Activated gamma-delta T cell treated with anti-CD3 and anti-CD28 coated beads, Interleukin-2, amount 50 U/mL, for 16 hours (primary cell): ENCODE data around the gene TSPAN9.
A peak's percentile ranks its signal among the peaks of the same experiment; 100 is the strongest.

Experiments
- DNase-seq: peaks from one replicate; pipeline ENCODE4 v3.0.0-alpha.2; 2020; ENCODE audit warnings: low read depth

TSPAN9 gene

DNA sequence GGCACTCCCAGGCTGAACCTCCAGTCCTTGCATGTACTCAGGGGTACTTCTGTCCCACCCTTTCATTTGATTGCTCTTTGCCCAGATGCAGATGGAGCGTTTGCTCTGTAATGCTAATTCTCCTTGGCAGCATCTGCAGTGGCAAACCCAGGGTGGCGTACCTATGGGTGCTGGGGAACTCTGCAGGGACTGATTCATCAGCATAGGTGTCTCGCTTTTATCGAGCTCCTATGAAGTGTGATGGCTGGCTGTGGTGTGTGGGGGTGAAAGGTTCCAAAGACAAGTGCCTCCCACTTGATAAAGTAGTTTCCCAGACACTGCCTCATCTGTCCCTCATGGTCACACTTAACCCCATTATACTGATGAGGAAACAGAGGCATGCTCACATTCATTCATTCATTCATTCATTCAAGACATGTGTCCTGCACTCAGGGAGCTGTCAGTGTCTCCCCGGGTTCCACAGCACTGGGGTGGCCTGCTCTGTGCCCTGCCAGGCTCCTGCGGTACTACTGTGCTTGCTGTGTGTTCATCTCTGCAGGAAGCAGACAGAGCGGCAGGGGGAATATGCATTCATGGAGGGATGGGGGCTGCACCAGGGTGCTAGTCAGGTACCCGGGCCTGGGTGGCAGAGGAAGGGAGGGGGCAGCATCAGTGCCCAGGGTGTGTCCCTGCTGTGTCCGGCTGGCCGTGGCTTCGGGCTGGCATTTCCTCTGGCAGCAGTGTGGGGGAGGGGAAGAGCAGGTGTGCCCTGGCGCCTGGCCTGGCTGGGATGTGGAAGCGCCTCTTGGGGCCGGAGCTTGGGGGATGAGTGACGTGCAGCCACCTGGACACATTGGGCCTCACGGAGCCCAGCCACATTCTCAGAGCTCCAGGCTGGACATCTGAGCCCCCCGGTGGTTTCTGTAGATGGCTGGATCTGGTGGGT lies 110.9 kb downstream of the TSPAN9 start:
- DNase-seq: no peak

DNA sequence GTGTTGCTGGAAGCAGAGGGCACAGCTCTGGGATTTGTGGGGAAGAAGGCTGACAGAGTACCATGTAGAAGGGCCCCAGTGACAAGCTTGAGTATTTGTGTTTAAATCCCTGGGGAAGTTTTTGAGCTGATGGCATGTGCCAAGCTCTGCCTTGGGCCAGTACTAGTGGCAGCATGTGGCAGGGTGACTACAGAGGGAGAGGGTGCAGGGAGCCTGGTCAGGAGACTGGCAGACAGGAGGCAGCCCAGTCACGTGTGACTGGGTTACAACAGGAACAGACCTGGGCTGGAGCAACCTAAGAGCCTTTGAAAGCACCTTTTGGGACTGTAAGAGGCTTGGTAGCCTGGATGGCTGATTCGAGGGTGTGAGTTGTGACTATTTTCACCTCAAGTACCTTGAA lies 112.1 kb downstream of the TSPAN9 start:
- DNase-seq: no peak

DNA sequence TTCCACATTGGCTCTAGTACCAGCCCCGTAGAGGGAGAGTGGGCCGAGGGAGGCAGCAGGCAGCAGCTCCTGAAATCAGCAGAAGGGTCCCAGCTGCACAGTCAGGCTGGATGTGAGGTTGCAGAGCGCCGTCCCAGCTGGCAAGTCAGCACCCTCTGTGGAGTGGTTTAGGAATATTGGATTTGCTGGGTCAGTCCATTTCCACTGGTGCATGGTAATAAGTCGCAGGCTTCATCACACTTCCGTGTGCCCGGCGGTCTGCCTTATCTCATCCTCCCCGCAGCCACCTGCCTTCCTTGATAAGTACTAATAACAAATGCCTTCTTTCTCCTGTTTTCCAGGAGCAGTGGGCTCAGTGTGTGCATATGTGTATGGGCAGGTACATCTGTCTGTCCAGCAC lies 112.9 kb downstream of the TSPAN9 start:
- DNase-seq: no peak

DNA sequence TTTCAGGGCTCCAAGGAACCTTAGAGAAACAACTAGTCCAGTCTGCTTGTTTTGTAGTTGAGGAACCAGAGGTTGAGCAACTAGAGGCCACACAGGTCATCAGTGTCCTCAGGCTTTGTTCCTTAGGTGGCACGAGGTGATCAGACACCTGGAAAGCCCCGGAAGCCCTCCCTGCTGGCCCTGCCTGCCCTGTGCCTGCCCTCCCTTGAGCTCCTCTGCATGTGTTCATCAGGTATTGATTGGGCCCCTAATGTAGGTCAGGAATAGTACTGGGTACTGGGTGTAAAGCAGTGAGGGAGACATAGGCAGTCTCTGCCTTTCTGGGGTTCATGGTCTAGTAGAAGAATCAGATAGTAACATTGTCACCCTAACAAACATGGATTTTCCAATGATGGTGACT lies 114.3 kb downstream of the TSPAN9 start:
- DNase-seq: no peak

DNA sequence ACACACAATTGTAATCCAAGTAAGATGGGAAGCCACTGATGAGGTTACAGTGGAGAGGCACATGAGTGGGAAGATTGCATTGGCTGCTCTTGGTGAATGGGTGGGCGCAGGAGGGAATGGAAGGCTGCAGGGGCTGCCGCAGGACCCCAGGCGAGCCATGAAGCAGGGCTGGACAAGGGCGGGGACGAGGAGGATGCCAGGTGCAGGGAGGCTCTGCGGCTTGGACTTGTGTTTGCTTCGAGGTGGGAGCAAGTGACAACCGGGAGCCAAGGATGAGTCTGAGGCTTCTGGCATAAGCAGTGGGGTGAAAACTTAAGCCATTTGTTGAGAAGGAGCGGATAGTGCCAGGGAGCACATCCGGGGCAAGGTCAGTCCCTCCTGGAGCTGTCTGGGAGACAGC lies 115.0 kb downstream of the TSPAN9 start:
- DNase-seq: no peak

DNA sequence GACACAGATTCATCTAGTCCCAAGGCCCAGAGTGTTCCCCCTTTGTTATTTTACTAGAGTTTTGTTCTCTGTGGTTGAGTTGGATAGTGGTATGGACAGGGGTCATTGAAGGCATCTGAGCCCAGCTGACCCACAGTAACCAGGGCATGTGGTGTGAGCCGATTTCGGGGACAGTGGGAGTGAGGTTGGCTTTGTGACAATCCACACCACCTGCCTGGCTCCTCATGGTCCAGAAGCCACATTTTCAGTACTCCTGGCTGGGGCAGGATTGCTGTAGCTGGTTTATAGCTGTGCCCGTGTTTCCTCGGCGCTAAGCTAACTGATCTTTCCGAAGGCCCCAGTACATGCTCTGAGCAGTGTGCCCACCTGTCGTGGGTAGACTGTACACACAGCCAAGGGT lies 116.0 kb downstream of the TSPAN9 start:
- no peak for DNase-seq

DNA sequence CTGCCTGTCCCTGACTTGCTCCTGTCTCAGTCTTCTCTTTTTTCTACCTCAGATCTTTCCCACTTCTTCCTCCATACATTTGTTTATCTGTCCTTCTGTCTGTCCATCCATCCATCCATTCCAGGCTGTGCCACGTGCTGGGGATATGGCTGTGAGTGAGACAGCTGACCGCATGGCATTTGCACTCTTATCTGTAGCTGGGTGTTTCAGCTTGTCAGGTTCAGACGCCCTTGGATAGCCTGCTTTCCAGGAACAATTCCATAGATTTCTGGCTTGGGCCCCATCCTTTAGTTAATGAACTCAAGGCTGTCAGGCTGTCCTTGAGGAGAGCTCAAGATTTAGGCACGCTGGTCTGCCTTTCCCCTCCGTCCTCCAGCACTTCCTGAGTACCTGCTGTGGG lies 116.6 kb downstream of the TSPAN9 start:
- no peak for DNase-seq

DNA sequence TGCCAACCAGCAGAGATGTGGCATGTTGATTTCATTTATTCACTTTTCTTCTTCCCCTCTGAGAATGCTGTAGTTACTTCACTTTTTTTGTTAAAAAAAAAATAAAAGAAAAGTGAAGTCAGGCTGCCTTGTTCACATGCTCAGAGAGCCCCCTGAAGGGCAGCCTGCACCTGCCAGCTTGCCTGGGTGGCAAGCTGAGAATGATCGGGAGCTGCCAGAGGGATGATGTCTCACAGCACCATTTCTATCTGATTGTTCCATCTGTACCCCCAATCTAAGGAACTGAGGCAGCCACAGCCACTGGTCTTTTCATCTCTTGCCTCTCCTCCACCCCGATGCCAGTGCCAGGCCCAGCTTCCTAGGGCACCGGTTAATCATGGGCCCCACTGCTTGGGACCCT lies 118.2 kb downstream of the TSPAN9 start:
- DNase-seq: no peak

DNA sequence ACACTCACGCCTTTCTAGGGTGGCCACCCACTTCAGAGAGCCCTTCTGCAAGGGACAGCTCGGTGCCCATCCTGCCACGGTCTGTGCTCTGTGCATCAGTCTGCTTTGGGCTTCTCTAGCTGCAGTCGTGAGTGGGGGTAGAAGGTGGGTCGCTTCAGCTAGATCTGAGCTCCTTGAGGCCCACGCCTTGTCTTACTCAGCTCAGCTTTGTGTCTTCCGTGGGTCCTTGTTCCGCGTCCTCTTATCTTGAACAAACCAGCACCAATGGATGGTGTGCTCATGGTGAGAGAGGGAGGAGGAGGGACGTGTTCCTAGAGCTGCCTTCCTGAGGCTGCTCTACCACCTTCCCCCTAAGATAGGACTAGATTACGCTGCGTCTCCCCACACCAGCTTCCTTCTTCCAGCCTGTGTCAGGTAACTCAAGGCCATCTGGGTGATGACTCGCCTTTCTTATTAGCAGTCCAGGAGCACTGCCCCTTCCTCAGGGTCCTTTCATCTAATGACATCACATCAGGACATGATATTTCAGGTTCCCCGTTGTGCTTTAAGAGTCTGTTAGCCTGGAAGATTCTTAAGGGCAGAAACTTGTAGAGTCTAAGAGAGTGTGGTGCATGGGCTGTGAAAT lies 118.8 kb downstream of the TSPAN9 start:
- DNase-seq: no peak

DNA sequence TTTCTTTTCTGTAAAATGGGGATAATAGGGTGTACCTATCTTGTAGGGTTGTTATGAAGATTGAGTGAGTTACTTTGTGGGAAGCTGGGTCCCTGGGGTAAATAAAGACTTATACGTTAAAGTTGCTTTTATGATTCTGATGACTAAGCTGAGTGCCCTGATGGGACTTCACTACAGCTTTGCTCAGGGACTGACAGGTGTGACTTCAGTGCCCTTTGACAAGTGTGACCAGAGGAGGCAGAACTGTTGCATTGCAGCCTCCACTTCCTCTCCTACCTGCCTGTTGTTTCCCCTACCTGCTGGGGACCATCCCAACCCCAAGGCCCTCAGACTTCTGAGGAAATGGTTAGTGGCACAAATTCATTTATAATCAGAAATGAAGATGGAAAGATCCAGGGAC lies 119.3 kb downstream of the TSPAN9 start:
- DNase-seq: no peak

DNA sequence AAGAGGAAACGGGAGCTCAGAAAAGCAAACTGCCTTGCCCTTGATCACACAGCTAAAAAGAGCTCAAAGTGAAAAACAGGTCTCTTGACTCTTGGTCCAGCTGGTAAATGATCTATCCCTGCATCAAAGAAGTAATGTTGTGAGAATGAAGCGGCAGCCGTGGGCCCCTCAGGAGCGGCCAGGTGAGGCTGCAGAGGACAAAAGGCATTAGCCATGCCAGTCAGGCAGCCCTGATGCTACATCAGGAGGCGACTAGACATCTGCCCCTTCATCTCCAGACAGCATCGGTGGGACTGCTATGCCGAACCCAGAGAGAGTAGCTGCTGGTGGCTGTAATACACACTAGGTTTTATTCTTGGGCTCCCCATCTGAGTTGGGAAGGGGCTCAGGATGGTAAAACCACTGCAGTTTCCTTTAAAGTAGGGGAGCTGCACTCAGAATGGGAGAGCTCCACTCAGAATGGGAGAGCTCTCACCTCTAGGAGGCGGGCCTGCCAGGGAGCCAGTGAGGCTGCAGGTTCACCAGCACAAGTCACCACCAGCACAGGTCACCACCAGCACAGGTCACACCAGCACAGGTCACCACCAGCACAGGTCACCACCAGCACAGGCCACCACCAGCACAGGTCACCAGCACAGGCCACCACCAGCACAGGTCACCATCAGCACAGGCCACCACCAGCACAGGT lies 120.1 kb downstream of the TSPAN9 start:
- no peak for DNase-seq

DNA sequence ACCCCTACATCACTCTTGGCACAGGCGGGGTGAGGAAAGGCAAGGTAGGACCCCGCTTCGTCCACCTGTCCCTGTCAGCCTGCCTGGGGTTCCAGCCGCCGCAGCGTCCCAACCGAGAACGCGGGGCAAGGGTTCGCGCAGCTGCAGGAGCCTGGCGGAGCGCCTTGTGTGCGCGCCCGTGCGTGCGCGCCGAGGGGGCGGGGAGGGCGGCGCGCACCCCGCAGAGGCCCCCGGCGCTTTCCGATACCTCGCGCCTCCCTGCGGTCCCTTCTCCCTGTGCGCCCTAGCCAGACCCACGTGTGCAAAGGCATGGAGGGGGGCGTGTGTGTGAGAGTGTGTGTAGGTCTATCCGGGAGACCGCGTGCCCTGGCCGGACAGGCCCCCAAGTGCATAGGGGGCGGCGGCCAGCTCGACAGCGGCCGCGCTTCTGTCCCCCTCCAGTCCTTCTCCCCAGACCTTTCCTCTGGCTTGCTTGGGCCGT lies 122.4 kb downstream of the TSPAN9 start:
- DNase-seq: no peak

DNA sequence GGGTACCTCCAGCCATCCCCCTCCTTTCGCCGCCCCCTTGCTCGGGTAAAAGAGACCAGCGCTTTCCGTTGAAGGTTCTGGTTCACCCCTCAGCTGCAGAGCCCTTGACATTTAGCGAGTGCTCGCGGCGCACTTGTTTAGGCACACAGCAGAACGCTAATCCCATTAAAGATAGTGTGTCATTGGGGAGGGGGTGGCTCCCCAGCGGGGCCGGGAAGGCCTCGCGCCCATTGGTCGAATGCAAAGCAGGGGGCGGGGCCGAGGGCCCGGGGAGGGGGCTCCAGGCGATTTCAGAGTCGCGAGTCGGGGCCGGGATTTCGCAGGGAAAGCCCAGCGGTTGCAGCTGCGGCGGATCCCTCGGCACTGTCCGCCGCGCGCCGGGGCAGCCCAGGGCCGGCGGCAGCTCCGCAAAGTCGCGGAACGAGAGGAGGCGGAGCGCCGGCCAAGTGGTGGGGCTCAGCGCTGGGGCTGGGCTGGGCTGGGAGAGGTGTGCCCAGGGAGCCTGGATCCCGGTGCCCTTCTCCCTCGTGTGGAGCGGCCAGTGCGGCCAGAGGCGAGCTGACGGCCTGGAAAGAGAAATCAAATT lies 122.9 kb downstream of the TSPAN9 start:
- no peak for DNase-seq

DNA sequence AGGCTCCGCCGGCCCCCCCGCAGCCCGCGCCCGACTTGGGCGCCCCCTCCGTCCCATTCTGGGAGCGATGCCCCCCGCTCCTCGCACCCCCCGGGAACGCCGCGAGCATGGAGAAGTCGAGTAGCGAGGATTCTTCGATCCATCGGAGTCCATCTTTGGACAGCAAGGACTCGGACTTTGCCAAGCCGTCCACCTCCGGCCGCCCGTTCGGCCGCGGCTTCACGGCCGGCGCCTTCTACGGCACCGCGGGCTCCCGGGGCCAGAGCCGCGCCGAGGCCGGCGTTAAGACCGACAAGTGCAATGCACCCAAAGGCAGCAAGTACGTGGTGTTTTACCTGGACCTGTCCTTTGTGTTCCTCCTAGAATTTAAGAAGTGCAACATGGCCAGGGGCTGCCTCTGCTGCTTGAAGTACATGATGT lies 123.6 kb downstream of the TSPAN9 start:
- no peak for DNase-seq

DNA sequence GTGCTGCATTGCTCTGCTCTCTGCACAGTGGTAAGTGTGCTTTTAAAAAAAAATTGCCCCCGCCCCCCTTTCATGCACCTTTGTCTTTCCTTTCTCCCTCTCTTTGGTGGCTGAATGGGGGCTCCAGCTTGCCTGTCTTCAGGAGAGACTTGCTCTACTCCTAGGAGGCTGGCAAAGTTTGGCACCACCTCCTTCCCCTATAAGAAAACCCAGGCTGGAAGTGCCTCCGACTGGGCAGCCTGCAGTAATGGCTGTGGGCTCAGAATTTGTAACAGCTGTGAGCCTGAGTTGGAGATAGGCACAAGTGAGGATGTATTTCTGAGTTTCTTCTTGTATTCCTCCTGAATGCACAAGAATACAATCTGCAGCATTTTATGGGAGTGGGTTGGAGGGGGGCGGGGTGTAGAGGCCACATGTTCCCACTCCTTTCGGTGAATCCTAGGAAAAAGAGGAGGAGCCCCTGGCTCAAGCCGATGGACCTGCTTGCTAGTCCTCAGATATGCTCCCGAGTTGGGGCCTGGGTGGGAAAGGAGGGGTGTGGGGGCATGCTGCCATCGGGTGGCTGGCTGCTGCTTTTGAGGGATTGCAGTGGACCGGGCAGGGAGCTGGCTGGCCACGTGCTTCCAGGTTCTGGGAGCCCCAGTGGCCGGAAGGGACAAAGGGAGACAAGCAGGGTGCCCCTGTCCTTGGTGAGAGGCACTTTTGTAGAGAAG lies 124.3 kb downstream of the TSPAN9 start:
- DNase-seq: no peak

DNA sequence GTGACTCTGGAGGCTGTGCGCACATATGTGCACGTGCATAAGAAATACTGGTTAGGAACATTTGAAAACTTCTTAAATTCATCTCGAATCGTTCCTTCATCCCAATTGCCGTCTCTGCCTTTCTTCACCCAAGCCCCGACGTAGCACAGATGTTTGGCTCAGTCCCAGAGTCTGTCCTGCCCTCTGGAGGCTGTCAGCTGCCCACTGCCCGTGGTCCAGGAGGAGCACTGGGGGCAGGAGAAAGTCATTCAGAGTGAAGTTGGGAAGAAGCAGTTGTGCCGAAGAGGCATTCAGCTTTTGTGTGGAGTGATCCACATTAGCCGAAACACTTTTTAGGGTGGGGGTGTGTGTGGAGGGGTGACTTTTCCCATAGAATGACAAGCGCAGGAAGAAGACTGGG lies 124.9 kb downstream of the TSPAN9 start:
- no peak for DNase-seq

DNA sequence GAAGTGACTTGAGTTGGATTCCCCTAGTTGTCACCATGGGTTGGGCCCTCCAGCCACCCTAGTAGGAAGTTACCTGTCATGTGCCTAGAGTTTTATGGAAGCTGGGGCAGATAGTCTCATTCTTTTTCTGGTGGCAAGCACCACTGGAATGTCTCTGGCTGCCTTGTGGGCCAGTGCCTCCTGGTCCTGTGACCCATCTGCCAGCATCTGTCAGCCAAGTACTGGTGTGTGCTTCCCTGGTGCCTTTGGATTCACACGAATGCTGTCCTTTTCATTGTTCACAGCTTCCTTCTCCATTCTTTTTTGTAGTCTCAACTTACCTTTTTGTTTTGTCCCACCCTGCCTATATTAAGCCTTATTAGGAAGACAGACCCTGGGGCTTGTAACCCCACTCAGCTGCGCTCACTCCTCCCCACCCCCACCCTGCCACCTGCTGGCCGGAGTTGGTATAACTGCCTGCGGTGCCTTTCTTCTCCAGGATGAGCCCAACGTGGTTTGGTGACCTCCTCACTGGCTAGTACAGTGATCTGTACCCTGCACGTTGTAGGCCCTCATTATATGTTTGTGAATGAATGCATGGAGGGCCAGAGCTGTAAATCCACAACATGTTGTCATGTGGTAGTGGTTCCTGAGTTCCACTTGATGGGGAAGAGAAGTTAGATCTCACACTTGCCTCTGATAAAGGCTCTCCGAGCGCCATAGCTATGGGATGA lies 125.7 kb downstream of the TSPAN9 start:
- peak; percentile 32 for DNase-seq

DNA sequence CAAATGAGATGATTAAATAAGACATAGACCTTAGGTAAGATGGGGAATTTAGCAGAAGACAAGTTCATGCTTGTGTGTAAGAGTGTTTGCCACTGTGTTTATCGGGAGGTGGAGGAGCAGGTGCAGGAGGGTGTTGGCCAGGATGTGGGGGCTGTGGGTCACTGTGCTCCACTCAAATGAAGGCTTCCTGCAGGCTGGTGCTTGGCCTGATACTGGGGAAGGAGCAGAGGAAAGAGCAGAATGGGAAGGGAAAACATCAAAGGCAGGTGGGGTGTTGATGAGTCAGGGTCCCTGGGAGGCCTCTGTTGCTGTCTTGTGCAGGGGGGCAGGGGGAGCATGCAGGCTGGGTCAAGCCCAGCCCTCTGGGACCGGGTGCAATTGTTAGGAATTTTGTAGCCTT lies 126.5 kb downstream of the TSPAN9 start:
- DNase-seq: no peak

DNA sequence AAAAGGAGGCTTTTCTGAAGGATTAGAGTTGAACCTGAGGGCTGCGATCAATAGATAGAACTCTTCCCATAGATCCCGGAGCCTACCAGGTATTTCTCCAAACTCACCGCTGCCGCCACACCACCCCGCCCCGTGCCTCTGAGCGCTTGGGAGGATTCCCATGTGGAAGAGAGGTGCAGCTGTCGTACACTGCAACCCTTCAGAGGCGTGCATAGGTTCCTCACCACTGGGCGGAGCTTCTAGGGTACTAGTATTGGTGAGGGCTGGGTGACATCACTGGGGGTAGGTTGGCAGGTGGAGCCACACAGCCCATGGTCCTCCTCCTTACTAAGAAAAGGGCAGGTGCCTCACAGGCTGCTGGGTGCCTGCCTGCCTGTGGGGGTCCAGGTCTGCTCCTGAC lies 127.0 kb downstream of the TSPAN9 start:
- DNase-seq: no peak

DNA sequence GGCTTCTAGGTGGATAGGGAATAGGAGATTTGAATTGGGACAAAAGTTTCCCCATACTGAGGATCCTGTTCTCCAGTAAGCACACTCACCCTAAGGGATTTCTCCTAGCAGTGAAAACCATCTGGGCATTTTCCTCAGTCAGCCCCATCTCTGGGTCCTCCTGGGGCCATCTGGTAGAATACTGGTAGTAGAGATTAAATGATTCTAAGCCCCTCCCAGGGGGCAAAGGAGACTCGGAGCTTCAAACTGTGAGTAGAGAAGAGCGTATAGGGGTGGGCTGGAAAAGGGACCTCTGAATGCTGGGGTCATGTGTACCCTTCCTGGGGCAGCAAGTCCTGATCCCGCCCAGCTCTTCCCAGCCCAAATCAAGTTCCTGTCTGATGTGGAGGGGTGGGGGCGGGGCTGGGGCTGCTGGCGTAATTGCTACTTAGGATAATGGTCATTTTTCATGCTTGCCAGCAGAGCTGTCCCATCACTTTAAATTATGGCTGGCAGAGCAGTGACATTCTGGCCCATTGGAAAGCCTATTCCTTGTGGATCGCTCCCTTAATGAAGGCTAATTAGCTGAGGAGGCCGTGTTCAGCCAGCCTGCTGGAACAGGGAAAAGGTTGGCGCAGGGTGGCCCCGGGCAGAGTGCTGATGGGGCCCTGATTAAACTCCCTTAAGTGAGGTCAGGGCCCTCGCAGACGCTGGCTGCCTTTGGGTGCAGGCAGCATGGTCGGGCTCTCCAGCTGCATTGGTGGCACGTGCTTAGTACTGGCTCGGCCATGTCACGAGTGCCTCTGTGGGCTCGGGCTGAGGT lies 127.8 kb downstream of the TSPAN9 start:
- no peak for DNase-seq
